GM12878 (cell line): ENCODE measurements around the gene SFXN5. TPM values are rescaled to one million over a fixed set of nuclear protein-coding genes. Genes with fewer than 3 reads are reported as not detected.

Source experiments
- ATAC-seq: fragments of 200-7000 bp; cut with Tn5 transposase; 3 replicates; pipeline ENCODE4 v1.9.1; 2020; ENCODE audit warnings: mild to moderate bottlenecking, moderate library complexity
- BruUV-seq: library from RNA; stranded (reverse); fragments of 400-500 nt; replicated peaks from 2 replicates; lab custom pipeline; 2021; lab: Mats Ljungman, UMichigan
- CTCF ChIA-PET: fragments of 300-600 bp; sonication (Branson Sonifier 250); formaldehyde crosslinking; extraction: SDS; loops from one replicate; lab custom pipeline; 2021; ENCODE audit warnings: inconsistent platforms; lab: Yijun Ruan, JAX
- POLR2A ChIA-PET: fragments of 350-600 bp; formaldehyde crosslinking; extraction: SDS; loops from one replicate; lab custom pipeline; 2021; ENCODE audit warnings: inconsistent platforms; lab: Charles Lee
- RAD21 ChIA-PET: fragments of 300-600 bp; sonication (Branson Sonifier 250); formaldehyde crosslinking; loops from one replicate; lab custom pipeline; 2023; ENCODE audit warnings: antibody characterized with exemption; ENCODE audit not compliant: unreplicated experiment; lab: Charles Lee
- SMC1A ChIA-PET: fragments of 300-600 bp; sonication (Branson Sonifier 250); formaldehyde crosslinking; loops from one replicate; lab custom pipeline; 2023; ENCODE audit not compliant: unreplicated experiment, uncharacterized antibody; lab: Charles Lee
- DNase-seq: peaks from one replicate; pipeline ENCODE4 v3.0.0-alpha.2; 2011; ENCODE audit warnings: low read depth, low spot score
- FAIRE-seq: peaks from 3 replicates; lab custom pipeline; 2011; peaks lifted over from hg19 to GRCh38; lab: Jason Lieb, UNC
- H2AFZ ChIP-seq: 2 replicates; pipeline ENCODE4 v1.6.0; 2011; ENCODE audit warnings: low read depth, low read length, control low read depth; ENCODE audit not compliant: control insufficient read depth
- H3K27ac ChIP-seq: 2 replicates; pipeline ENCODE4 v1.5.1; 2011; ENCODE audit warnings: control low read depth; ENCODE audit not compliant: control insufficient read depth, insufficient read depth
- H3K27me3 ChIP-seq, 2 experiments: replicated peaks in 1 of 2; 2 replicates each; pipeline versions ENCODE4 v1.6.0 to v1.6.1; 2011; ENCODE audit warnings: low read length in 1 of 2; ENCODE audit not compliant: control insufficient read depth in 2 of 2, insufficient read depth in 2 of 2
- H3K36me3 ChIP-seq, 2 experiments: 2 replicates each; pipeline ENCODE4 v1.5.1; 2011; ENCODE audit warnings: low read length in 1 of 2; ENCODE audit not compliant: control insufficient read depth in 2 of 2, insufficient read depth in 2 of 2
- H3K4me1 ChIP-seq: 2 replicates; pipeline ENCODE4 v1.6.1; 2011; ENCODE audit warnings: mild to moderate bottlenecking, low read length, moderate library complexity, mixed read lengths; ENCODE audit not compliant: control insufficient read depth, insufficient read depth
- H3K4me2 ChIP-seq: 2 replicates; pipeline ENCODE4 v1.6.0; 2011; ENCODE audit warnings: control low read depth; ENCODE audit not compliant: control insufficient read depth, insufficient read depth
- H3K4me3 ChIP-seq: fragments of 200-600 bp; sonication (generic); 2 replicates; pipeline ENCODE4 v1.5.1; 2016
- H3K79me2 ChIP-seq: 2 replicates; pipeline ENCODE4 v1.6.0; 2011; ENCODE audit warnings: low read length; ENCODE audit not compliant: control insufficient read depth, insufficient read depth
- H3K9ac ChIP-seq: 2 replicates; pipeline ENCODE4 v1.8.0; 2011; ENCODE audit warnings: low read length, control low read depth, mixed read lengths; ENCODE audit not compliant: control insufficient read depth, insufficient read depth
- H3K9me3 ChIP-seq: replicated peaks from 3 replicates; pipeline ENCODE4 v1.5.1; 2011; ENCODE audit warnings: mild to moderate bottlenecking, low read length; ENCODE audit not compliant: control insufficient read depth, insufficient read depth
- H4K20me1 ChIP-seq: 2 replicates; pipeline ENCODE4 v1.6.0; 2011; ENCODE audit not compliant: control insufficient read depth, insufficient read depth
- BCL11A ChIP-seq: IDR thresholded peaks from 2 replicates; pipeline ENCODE4 v1.6.1; 2011; ENCODE audit warnings: low read depth, low read length
- CBX5 ChIP-seq: sonication (generic); IDR thresholded peaks from 2 replicates; pipeline ENCODE4 v1.6.1; 2016; ENCODE audit warnings: low read depth, moderate library complexity, mild to moderate bottlenecking, inconsistent platforms
- ETV6 ChIP-seq, 2 experiments: fragments of 450-650 bp in 1 of 2; IDR thresholded peaks in 1 of 2; conservative IDR thresholded peaks in 1 of 2; 2 replicates each; pipeline ENCODE4 v1.6.1; 2014; ENCODE audit warnings: antibody characterized with exemption in 1 of 2, borderline replicate concordance in 1 of 2, low read depth in 1 of 2, mild to moderate bottlenecking in 1 of 2, moderate library complexity in 1 of 2
- HCFC1 ChIP-seq: fragments of 150-350 bp; IDR thresholded peaks from 2 replicates; pipeline ENCODE4 v1.6.1; 2014; ENCODE audit warnings: low read length
- MEF2A ChIP-seq: IDR thresholded peaks from 2 replicates; pipeline ENCODE4 v1.6.1; 2011; ENCODE audit warnings: low read depth, mild to moderate bottlenecking, low read length, moderate library complexity; ENCODE audit not compliant: insufficient read depth
- MYC ChIP-seq: IDR thresholded peaks from 2 replicates; pipeline ENCODE4 v1.6.1; 2011; ENCODE audit warnings: mild to moderate bottlenecking, low read length, moderate library complexity, inconsistent platforms; ENCODE audit not compliant: insufficient read depth, insufficient replicate concordance, insufficient read length, severe bottlenecking
- RB1 ChIP-seq: fragments of 450-650 bp; formaldehyde crosslinking; IDR thresholded peaks from 2 replicates; pipeline ENCODE4 v1.6.1; 2017; ENCODE audit warnings: mild to moderate bottlenecking, borderline replicate concordance
- SKIL ChIP-seq: fragments of 450-650 bp; IDR thresholded peaks from 2 replicates; pipeline ENCODE4 v1.6.1; 2017; ENCODE audit warnings: mild to moderate bottlenecking, low read depth, inconsistent platforms; ENCODE audit not compliant: poor library complexity, severe bottlenecking
- USF2 ChIP-seq: IDR thresholded peaks from 2 replicates; pipeline ENCODE4 v1.6.1; 2011; ENCODE audit warnings: low read depth, low read length, improper control_type of control experiment, borderline replicate concordance
- WGBS: methylation state at CpG from one replicate; pipeline ENCODE4 v1.1.6; 2016; ENCODE audit warnings: low lambda C conversion rate; ENCODE audit not compliant: insufficient replicate concordance, insufficient coverage; ENCODE audit errors: missing lambda C conversion rate; 5-methylcytosine and 5-hydroxymethylcytosine counted together
- in situ Hi-C: fragments of 300-500 bp; cut with MboI; formaldehyde crosslinking; loops from 9 replicates; pipeline ENCODE4 v1.14.3; 2018; ENCODE audit warnings: mixed read lengths
- intact Hi-C: fragments of 100-400 bp; cut with micrococcal nuclease; formaldehyde crosslinking; loops from one replicate; pipeline ENCODE4 v1.14.2; 2022; ENCODE audit not compliant: unreplicated experiment
- polyA plus RNA-seq, 11 experiments: library from polyadenylated mRNA; depleted of rRNA in 4 of 11; unstranded in 6 of 11; stranded (reverse) in 5 of 11; fragments of >200 nt; fragmentation: Nextera tagmentation in 4 of 11; fragmentation: Illumina TruSeq in 1 of 11; extraction: Ambion mirVana in 4 of 11; extraction: Trizol in 1 of 11; gene quantifications; 1 replicate in 1 of 11; 2 replicates in 10 of 11; pipeline versions ENCODE4 v1.2.1 to v1.2.3, GENCODE V29; 2011 to 2016; ENCODE audit warnings: inconsistent platforms in 2 of 11, missing spikeins in 2 of 11, low read depth in 1 of 11
- total RNA-seq, 4 experiments: library from RNA; depleted of rRNA in 3 of 4; stranded (reverse); fragments of >200 nt in 3 of 4; fragmentation: Illumina TruSeq in 1 of 4; extraction: Trizol in 1 of 4; gene quantifications; 2 replicates each; pipeline versions ENCODE4 v1.2.1 to v1.2.3, GENCODE V29; 2013 to 2021
- TF ChIP-seq, protein P1 (sequence below): fragments of 450-650 bp; IDR thresholded peaks from 2 replicates; pipeline ENCODE4 v1.6.1; 2016; ENCODE audit warnings: mild to moderate bottlenecking, moderate library complexity, borderline replicate concordance

SFXN5 gene
- total and polyA plus RNA-seq, 10 of the 15 experiments (the other 5 are each of a cell fraction or from before 2014, with no cell fraction given) = 3.3 to 15.9 (median 11.2) TPM

DNA sequence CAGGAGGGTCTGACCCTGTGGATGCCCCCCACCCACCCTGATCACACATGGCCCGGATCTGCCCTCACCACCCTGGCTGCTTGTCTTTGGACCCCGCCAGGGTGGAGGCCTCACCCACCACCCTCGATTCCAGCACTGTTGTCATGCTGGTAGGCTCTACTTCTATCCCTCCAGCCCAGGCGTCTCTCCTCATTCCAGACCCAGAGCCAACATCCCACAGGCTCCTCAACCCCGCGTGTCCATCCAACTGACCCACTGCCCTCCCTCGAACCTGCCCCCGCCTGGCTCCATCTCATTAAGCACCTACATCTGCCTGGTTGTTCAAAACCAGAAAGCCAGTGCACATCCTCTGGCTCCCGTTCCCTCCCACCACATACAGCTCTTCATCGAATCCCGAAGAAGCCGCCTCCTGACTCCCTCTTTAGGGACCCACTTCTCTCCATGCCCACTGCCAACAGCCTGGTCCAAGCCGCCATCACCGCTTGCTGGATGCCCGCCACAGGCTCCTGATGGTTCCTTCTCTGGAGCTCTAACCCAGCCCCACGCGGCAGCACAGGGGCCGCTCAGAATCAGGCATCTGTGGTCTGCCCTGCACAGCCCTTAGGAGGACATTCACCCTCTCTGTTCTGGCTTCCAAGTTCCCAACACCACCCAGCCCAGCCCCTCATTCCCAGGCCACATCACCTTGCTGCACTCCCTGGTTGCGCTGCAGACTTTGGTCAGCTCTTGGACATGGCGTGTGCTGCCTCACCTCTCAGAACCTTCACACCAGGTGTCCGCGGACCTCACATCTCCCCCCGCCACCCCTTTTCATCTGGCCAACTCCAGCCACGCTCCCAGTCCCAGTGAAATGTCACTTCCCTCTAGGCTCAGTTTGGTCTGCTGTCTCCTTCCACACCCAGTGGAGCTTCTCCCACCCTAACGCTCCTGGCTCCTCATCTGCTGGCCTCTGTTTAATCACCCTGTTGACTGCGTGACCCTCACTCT is 111.2 kb downstream of the SFXN5 start:
- Histone ChIP-seq H3K9me3 (no peaks in the 10 kb centered on the region), H2AFZ (no peak overlapping the region), H3K79me2 (no peaks in the 10 kb centered on the region), H3K9ac (no peak overlapping the region), H3K4me2 (no peak overlapping the region), H3K4me3 (no peak overlapping the region), H3K36me3 (no peaks in the 10 kb centered on the region), H3K27me3 (no peaks in the 10 kb centered on the region; a peak in 1 of 4 replicates), H3K27ac (no peak overlapping the region), H3K4me1 (no peaks in the 10 kb centered on the region), H4K20me1 (no peaks in the 10 kb centered on the region; the same call in 1 of the 2 replicates)
- 75% methylated on average over 26 of the region's 26 CpGs for WGBS
- ChIA-PET RAD21 (no interaction called here), SMC1A (interaction anchor here (0.5 kb wide), 1 partner anchor 1212 kb away, joined by 3 read pairs; no protein-coding TSS in a partner anchor), CTCF (no interaction called here), POLR2A (no interaction called here)
- BruUV-seq = no TSS peak
- ATAC-seq = no peak
- in situ Hi-C loops = no loop called here
- DNase-seq = no peak
- no peak for FAIRE-seq
- intact Hi-C loops = no loop called here
- TF ChIP-seq ETV6 (conservative IDR thresholded peaks at IDR 0.05 in 1 of 2, IDR thresholded peaks at IDR 0.05 in 1 of 2; ENCODE audit: borderline replicate concordance in 1 of 2, low read depth in 1 of 2) (no peak), HCFC1 (no peak), CBX5 (no peak), RB1 (no peak), BCL11A (no peak), MEF2A (no peak), USF2 (no peak), MYC (no peak), SKIL (no peak)
- TF ChIP-seq, protein P1, sequence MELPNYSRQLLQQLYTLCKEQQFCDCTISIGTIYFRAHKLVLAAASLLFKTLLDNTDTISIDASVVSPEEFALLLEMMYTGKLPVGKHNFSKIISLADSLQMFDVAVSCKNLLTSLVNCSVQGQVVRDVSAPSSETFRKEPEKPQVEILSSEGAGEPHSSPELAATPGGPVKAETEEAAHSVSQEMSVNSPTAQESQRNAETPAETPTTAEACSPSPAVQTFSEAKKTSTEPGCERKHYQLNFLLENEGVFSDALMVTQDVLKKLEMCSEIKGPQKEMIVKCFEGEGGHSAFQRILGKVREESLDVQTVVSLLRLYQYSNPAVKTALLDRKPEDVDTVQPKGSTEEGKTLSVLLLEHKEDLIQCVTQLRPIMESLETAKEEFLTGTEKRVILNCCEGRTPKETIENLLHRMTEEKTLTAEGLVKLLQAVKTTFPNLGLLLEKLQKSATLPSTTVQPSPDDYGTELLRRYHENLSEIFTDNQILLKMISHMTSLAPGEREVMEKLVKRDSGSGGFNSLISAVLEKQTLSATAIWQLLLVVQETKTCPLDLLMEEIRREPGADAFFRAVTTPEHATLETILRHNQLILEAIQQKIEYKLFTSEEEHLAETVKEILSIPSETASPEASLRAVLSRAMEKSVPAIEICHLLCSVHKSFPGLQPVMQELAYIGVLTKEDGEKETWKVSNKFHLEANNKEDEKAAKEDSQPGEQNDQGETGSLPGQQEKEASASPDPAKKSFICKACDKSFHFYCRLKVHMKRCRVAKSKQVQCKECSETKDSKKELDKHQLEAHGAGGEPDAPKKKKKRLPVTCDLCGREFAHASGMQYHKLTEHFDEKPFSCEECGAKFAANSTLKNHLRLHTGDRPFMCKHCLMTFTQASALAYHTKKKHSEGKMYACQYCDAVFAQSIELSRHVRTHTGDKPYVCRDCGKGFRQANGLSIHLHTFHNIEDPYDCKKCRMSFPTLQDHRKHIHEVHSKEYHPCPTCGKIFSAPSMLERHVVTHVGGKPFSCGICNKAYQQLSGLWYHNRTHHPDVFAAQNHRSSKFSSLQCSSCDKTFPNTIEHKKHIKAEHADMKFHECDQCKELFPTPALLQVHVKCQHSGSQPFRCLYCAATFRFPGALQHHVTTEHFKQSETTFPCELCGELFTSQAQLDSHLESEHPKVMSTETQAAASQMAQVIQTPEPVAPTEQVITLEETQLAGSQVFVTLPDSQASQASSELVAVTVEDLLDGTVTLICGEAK = no peak
